Left lung (tissue), 10 donors: Measurements from ENCODE around the gene SLC11A2. TPM values are rescaled to one million over a fixed set of nuclear protein-coding genes. Genes with fewer than 3 reads are reported as not detected.

Experiments
- ATAC-seq: fragments of 200-7000 bp; cut with Tn5 transposase; one replicate; pipeline ENCODE4 v1.9.1; 2020; ENCODE audit warnings: moderate library complexity
- DNase-seq, 4 donors: peaks; one replicate each; pipeline ENCODE4 v3.0.0-alpha.2; 2013 to 2020
- H3K27ac ChIP-seq, 2 donors: fragments of 200-600 bp; sonication (generic) in 1 of 2; one replicate each; pipeline versions ENCODE4 v1.5.0 to v1.8.0; 2020 to 2021
- H3K27me3 ChIP-seq, 2 donors: fragments of 200-600 bp; sonication (generic) in 1 of 2; one replicate each; pipeline versions ENCODE4 v1.5.0 to v1.8.0; 2020 to 2021
- H3K36me3 ChIP-seq, 2 donors: fragments of 200-600 bp; sonication (generic) in 1 of 2; one replicate each; pipeline versions ENCODE4 v1.5.0 to v1.8.0; 2020 to 2021
- H3K4me1 ChIP-seq, 2 donors: fragments of 200-600 bp; one replicate each; pipeline ENCODE4 v1.8.0; 2021
- H3K4me3 ChIP-seq, 2 donors: fragments of 200-600 bp; sonication (generic) in 1 of 2; one replicate each; pipeline versions ENCODE4 v1.5.0 to v1.8.0; 2020 to 2021; ENCODE audit warnings: mild to moderate bottlenecking in 1 of 2
- H3K9me3 ChIP-seq, 2 donors: fragments of 200-600 bp; sonication (generic) in 1 of 2; one replicate each; pipeline versions ENCODE4 v1.5.0 to v1.8.0; 2020 to 2021
- CTCF ChIP-seq, 2 donors: fragments of 200-600 bp; sonication (generic) in 1 of 2; IDR thresholded peaks; one replicate each; pipeline versions ENCODE4 v1.5.0 to v1.8.0; 2021; ENCODE audit warnings: antibody characterized with exemption in 2 of 2
- intact Hi-C, 2 donors: fragments of 100-400 bp; cut with DNase I; formaldehyde crosslinking; loops; one replicate each; pipeline versions ENCODE4 v1.11.2 to v1.14.2; 2022
- polyA plus RNA-seq, 6 donors: library from polyadenylated mRNA; unstranded; fragments of 120-200 nt; gene quantifications; one replicate each; pipeline ENCODE4 v1.2.1, GENCODE V29; 2013; ENCODE audit not compliant: insufficient read length in 6 of 6
- total RNA-seq, 2 donors: library from RNA; stranded (reverse); fragmentation: NEBNext Ultra II Directional; extraction: Animal tissue kit (Norgen Biotek cat#: 25700); gene quantifications; one replicate each; pipeline ENCODE4 v1.2.1, GENCODE V29; 2021
- donor health status: DM: no; HTN: yes; CAD: no.
- donor health status: DM: no; HTN: no; CAD: no.

The SLC11A2 gene
- total and polyA plus RNA-seq, 8 donors = 47.9 to 120 (median 51.6) TPM

DNA sequence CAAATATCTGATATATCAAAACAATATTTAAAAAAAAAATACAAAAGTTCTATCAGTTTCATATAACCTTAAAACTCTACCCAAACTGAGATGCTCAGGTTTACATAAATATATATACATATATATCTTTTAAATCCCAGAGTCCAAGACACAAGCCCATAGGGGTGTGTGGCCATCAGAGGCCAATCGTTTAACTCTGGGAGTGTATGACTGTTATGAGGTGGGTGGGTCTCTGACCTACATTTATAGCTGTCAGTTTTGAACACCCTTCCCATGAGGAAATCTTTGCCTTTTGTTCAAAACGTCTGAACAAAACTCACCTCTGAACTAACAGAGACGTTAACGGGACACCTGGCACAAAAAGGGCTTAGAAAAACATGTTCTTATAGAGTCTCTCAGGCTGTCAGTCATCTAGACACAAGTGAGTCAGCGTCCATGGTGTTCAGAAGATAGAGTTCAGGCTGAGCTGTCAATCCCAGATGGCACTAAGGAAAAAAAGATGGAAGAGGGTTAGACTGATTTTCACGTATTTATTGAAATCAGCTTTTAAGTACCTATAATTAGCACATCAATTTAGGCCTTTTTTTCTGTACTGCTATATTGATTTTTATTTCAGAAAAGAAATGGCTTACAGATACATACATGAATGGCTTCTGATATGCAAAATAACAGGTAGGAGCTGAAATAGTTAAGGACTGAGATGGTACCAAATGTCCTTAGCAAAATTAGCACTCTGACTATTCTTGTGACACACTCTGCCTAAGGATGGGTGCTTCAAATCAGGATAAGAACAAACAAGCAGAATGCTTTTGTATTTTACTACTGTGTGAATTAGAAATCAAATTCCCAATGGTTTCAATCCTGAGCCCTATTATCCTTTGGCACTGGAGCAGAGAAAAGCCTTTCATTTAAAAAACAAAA is 44.6 kb downstream of the SLC11A2 start:
- no peak for DNase-seq
- ATAC-seq = no peak
- Histone ChIP-seq H3K9me3 (no peaks in the 10 kb centered on the region), H3K4me1 (peaks cover 13 to 18% of the 10 kb centered on the region in 2 donors), H3K36me3 (peaks cover 0 to 30% of the 10 kb centered on the region in 2 donors), H3K4me3 (no peak overlapping the region), H3K27ac (no peak overlapping the region), H3K27me3 (no peaks in the 10 kb centered on the region)
- TF ChIP-seq CTCF (IDR thresholded peaks at IDR 0.05) = no peak
- intact Hi-C loops = loop anchor here in 1 of 2 donors (10.0 kb wide), 1 partner anchor 147 kb away; no protein-coding TSS in a partner anchor

GRCh38 chr12:50980545-50980944 is 45.6 kb downstream of the SLC11A2 start:
- H3K4me3 ChIP-seq = no peak overlapping the region
- H3K36me3 ChIP-seq = peaks cover 0 to 26% of the 10 kb centered on the region in 2 donors
- H3K4me1 ChIP-seq = peaks cover 9 to 10% of the 10 kb centered on the region in 2 donors
- no peak for TF ChIP-seq CTCF (IDR thresholded peaks at IDR 0.05)
- no peaks in the 10 kb centered on the region for H3K27me3 ChIP-seq
- no peaks in the 10 kb centered on the region for H3K9me3 ChIP-seq
- intact Hi-C loops = loop anchor here in 1 of 2 donors (10.0 kb wide), 1 partner anchor 146 kb away; no protein-coding TSS in a partner anchor
- no peak overlapping the region for H3K27ac ChIP-seq
- DNase-seq (no peak), ATAC-seq (no peak)

- ATAC-seq (peak; percentile 76), DNase-seq (peak in 1 of 4 donors; percentile 24)
- H3K4me3 ChIP-seq = no peak overlapping the region
- H3K4me1 ChIP-seq = no peaks in the 10 kb centered on the region
- no peak for TF ChIP-seq CTCF (IDR thresholded peaks at IDR 0.05)
- H3K36me3 ChIP-seq = peaks cover 0 to 26% of the 10 kb centered on the region in 2 donors
- H3K9me3 ChIP-seq = no peaks in the 10 kb centered on the region
- peak overlapping the region in 1 of 2 donors; percentile 39 for H3K27ac ChIP-seq
- intact Hi-C loops = loop anchor here in 1 of 2 donors (10.0 kb wide), 1 partner anchor 145 kb away; no protein-coding TSS in a partner anchor
- no peaks in the 10 kb centered on the region for H3K27me3 ChIP-seq
Observed at GRCh38 chr12:50979369-50980052, 46.7 kb downstream of the SLC11A2 start.

DNA sequence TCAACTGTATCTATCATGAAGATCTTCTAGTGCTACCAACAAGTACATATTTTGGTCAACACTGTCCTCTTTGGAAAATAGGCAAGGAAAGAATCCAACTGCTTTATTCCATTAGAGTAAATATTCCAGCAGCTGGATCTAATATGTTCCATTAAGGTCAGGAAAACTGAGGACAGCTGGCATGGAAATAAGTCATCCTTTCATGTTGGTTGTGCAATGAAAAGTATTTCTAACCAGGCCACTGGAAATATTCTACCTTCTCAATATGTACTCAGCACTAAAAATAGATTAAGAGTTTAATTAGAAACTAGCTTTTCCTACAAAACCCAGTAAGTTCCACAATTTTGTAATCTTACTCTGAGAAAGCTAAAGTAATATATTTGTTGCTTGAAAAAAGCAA is 54.2 kb downstream of the SLC11A2 start:
- Histone ChIP-seq H3K4me1 (no peaks in the 10 kb centered on the region), H3K36me3 (peaks cover 0 to 53% of the 10 kb centered on the region in 2 donors), H3K4me3 (no peak overlapping the region), H3K27me3 (no peaks in the 10 kb centered on the region), H3K9me3 (no peaks in the 10 kb centered on the region), H3K27ac (no peak overlapping the region)
- no peak for TF ChIP-seq CTCF (IDR thresholded peaks at IDR 0.05)
- intact Hi-C loops = no loop called here
- no peak for DNase-seq
- ATAC-seq = no peak

DNA sequence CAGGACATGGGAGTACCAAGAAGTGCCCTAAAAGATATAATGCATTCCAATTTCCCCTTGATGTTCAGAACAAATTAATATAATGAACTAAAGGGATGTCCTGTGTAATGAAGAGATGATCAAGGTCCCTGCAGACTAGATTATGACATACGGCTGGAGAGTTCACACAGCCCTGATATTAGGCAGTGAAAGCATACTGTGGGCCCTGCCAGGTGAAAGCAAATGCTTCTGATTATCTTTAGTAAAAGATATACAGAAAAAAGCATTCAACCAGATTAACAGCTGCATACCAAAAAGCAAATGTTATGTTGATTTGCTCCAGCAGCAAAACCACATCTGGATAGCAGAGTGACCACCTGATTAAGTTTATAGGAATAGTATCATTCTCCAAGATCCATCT is 61.8 kb downstream of the SLC11A2 start:
- DNase-seq (no peak), ATAC-seq (no peak)
- no peaks in the 10 kb centered on the region for H3K9me3 ChIP-seq
- H3K27ac ChIP-seq = no peak overlapping the region
- H3K4me1 ChIP-seq = no peaks in the 10 kb centered on the region
- no peak overlapping the region for H3K4me3 ChIP-seq
- TF ChIP-seq CTCF (IDR thresholded peaks at IDR 0.05) = no peak
- H3K27me3 ChIP-seq = no peaks in the 10 kb centered on the region
- peaks cover 0 to 20% of the 10 kb centered on the region in 2 donors for H3K36me3 ChIP-seq
- intact Hi-C loops = no loop called here
